OCI-LY3 (cell line): ENCODE measurements around the gene NAA15.

ENCODE experiments used
- EZH2phosphoT487 ChIP-seq: fragments of 200-600 bp; shearing (Covaris generic); IDR thresholded peaks from 2 replicates; pipeline ENCODE4 v1.6.1; 2018; ENCODE audit warnings: antibody characterized with exemption, mixed run types, low read depth
- TF ChIP-seq, protein P1 (sequence below): fragments of 200-600, 300-600 bp; sonication (generic); IDR thresholded peaks from 2 replicates; pipeline ENCODE4 v1.5.1; 2014; ENCODE audit warnings: antibody characterized with exemption, low read length, low read depth

DNA sequence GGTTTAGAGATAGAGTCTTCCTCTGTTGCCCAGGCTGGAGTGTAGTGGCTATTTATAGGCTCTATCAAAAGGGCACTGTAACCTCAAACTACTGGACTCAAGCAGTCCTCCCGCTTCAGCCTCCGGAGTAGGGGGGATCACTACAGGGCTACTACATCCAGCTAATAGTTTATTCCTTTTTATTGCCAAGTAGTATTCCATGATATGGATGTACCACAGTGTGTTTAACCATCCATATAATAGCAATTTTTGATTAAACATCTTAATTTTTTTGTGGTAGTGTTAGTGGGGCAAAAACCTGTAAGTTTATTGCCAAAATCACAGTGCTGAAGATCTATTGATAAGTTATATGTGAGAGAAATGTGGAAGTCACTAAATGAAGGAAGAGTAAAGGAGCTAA lies 3.6 kb downstream of the NAA15 start:
- TF ChIP-seq, protein P1, sequence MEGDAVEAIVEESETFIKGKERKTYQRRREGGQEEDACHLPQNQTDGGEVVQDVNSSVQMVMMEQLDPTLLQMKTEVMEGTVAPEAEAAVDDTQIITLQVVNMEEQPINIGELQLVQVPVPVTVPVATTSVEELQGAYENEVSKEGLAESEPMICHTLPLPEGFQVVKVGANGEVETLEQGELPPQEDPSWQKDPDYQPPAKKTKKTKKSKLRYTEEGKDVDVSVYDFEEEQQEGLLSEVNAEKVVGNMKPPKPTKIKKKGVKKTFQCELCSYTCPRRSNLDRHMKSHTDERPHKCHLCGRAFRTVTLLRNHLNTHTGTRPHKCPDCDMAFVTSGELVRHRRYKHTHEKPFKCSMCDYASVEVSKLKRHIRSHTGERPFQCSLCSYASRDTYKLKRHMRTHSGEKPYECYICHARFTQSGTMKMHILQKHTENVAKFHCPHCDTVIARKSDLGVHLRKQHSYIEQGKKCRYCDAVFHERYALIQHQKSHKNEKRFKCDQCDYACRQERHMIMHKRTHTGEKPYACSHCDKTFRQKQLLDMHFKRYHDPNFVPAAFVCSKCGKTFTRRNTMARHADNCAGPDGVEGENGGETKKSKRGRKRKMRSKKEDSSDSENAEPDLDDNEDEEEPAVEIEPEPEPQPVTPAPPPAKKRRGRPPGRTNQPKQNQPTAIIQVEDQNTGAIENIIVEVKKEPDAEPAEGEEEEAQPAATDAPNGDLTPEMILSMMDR, result no peak
- TF ChIP-seq EZH2phosphoT487, result no peak
